H1 (cell line): ENCODE data around the gene RNF4. TPM values are rescaled to one million over a fixed set of nuclear protein-coding genes. Genes with fewer than 3 reads are reported as not detected.
A peak's percentile ranks its signal among the peaks of the same experiment; 100 is the strongest.

ENCODE experiments used
- CBX5 ChIP-seq: fragments of 300-800, 300-1000 bp; sonication (generic); IDR thresholded peaks from 2 replicates; pipeline ENCODE4 v1.7.1; 2016; ENCODE audit warnings: antibody characterized with exemption, low read length, low read depth
- CHD2 ChIP-seq: IDR thresholded peaks from 2 replicates; pipeline ENCODE4 v1.6.1; 2012; ENCODE audit warnings: low read length, improper control_type of control experiment
- CHD7 ChIP-seq: fragments of 300-600 bp; sonication (generic); IDR thresholded peaks from 2 replicates; pipeline ENCODE4 v1.7.1; 2012; ENCODE audit warnings: low read length, moderate library complexity, mild to moderate bottlenecking, inconsistent platforms; ENCODE audit not compliant: insufficient replicate concordance
- CTCF ChIP-seq, 3 experiments: IDR thresholded peaks; 1 replicate in 2 of 3; 2 replicates in 1 of 3; pipeline versions ENCODE4 v1.5.1 to v1.6.1; 2011; ENCODE audit warnings: low read length in 3 of 3, mild to moderate bottlenecking in 3 of 3, inconsistent platforms in 2 of 3, low read depth in 1 of 3, moderate library complexity in 1 of 3; ENCODE audit not compliant: insufficient read depth in 1 of 3; ENCODE audit errors: control extremely low read depth in 1 of 3
- JUND ChIP-seq: IDR thresholded peaks from 2 replicates; pipeline ENCODE4 v1.6.1; 2011; ENCODE audit warnings: mild to moderate bottlenecking, improper control_type of control experiment, low read length
- POLR2A ChIP-seq, 2 experiments: IDR thresholded peaks; 1 replicate in 1 of 2; 2 replicates in 1 of 2; pipeline ENCODE4 v1.6.1; 2011; ENCODE audit warnings: low read depth in 2 of 2, low read length in 2 of 2, mild to moderate bottlenecking in 2 of 2; ENCODE audit errors: control extremely low read depth in 1 of 2
- SUZ12 ChIP-seq: fragments of 200-600 bp; sonication (generic); IDR thresholded peaks from 2 replicates; pipeline ENCODE4 v1.6.1; 2012; ENCODE audit warnings: mild to moderate bottlenecking, inconsistent platforms, low read length, moderate library complexity, mixed read lengths
- TEAD4 ChIP-seq: IDR thresholded peaks from 2 replicates; pipeline ENCODE4 v1.6.1; 2012; ENCODE audit warnings: low read depth, low read length, inconsistent platforms, mixed read lengths
- polyA plus RNA-seq, 7 experiments: library from polyadenylated mRNA; depleted of rRNA in 3 of 7; stranded (reverse) in 5 of 7; unstranded in 2 of 7; fragments of >200 nt in 5 of 7; fragments of 200-250 nt in 2 of 7; gene quantifications; 1 replicate in 5 of 7; 2 replicates in 1 of 7; 4 replicates in 1 of 7; pipeline versions ENCODE4 v1.2.1 to v1.2.3, GENCODE V29; 2011 to 2013; ENCODE audit warnings: missing spikeins in 2 of 7, mixed read lengths in 2 of 7
- total RNA-seq: library from RNA; stranded (reverse); fragmentation: NEBNext Ultra II Directional; extraction: Animal tissue kit (Norgen Biotek cat#: 25700); gene quantifications from 2 replicates; pipeline ENCODE4 v1.2.1, GENCODE V29; 2021

Gene RNF4
- total and polyA plus RNA-seq, 2 of the 8 experiments (the other 6 are each of a cell fraction or from before 2014, with no cell fraction given), result 68.2 to 78.9 TPM

- TF ChIP-seq CHD7 (no peak), SUZ12 (no peak), JUND (no peak), CTCF (IDR thresholded peaks at IDR 0.05; ENCODE audit: control extremely low read depth in 1 of 3, insufficient read depth in 1 of 3, low read depth in 1 of 3, low read length in 3 of 3) (peak in 2 of 3 experiments; percentile 99; a peak in 3 of 4 replicates), CBX5 (no peak), CHD2 (no peak), TEAD4 (no peak), POLR2A (IDR thresholded peaks at IDR 0.05; ENCODE audit: control extremely low read depth in 1 of 2, low read depth in 2 of 2, low read length in 2 of 2) (no peak)
These were observed 27.3 kb upstream of the RNF4 start (continued) for GRCh38 chr4:2441393-2442174.
